GM12801 (cell line): ENCODE results near the gene C3orf70.

Experiments used
- TF ChIP-seq, protein P1 (sequence below): IDR thresholded peaks from one replicate; pipeline ENCODE4 v1.5.1; 2011; ENCODE audit warnings: control low read depth; ENCODE audit not compliant: insufficient read length; ENCODE audit errors: extremely low read depth

C3orf70 gene

DNA sequence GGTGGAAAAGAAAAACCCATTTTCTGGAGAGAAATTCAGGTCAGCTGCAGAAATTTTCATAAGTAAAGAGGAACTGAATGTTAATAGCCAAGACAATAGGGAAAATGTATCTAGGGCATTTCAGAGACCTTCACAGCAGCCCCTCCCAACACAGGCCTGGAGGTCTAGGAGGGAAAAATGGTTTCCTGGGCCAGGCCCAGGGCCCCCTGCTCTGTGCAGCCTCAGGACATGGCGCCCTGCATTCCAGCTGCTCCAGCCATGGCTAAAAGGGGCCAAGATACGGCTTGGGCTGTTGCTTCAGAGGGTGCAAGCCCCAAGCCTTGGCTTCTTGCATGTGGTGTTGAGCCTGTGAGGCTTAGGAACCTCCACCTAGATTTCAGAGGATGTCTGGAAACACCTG lies 92.2 kb downstream of the C3orf70 start:
- TF ChIP-seq, protein P1, sequence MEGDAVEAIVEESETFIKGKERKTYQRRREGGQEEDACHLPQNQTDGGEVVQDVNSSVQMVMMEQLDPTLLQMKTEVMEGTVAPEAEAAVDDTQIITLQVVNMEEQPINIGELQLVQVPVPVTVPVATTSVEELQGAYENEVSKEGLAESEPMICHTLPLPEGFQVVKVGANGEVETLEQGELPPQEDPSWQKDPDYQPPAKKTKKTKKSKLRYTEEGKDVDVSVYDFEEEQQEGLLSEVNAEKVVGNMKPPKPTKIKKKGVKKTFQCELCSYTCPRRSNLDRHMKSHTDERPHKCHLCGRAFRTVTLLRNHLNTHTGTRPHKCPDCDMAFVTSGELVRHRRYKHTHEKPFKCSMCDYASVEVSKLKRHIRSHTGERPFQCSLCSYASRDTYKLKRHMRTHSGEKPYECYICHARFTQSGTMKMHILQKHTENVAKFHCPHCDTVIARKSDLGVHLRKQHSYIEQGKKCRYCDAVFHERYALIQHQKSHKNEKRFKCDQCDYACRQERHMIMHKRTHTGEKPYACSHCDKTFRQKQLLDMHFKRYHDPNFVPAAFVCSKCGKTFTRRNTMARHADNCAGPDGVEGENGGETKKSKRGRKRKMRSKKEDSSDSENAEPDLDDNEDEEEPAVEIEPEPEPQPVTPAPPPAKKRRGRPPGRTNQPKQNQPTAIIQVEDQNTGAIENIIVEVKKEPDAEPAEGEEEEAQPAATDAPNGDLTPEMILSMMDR, result no peak

DNA sequence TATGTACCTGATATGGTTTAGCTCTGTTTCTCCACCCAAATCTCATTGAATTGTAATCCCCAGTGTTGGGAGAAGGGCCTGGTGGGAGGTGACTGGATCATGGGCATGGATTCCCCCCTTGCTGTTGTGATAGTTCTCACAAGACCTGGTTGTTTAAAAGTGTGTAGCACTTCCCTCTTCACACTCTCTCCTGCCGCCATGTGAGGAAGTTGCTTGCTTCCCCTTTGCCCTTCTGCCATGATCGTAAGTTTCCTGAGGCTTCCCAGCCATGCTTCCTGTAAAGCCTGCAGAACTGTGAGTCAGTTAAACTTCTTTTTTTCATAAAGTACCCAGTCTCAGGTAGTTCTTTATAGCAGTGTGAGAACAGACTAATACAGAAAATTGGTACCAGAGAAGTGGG lies 93.1 kb downstream of the C3orf70 start:
- TF ChIP-seq, protein P1, result no peak

DNA sequence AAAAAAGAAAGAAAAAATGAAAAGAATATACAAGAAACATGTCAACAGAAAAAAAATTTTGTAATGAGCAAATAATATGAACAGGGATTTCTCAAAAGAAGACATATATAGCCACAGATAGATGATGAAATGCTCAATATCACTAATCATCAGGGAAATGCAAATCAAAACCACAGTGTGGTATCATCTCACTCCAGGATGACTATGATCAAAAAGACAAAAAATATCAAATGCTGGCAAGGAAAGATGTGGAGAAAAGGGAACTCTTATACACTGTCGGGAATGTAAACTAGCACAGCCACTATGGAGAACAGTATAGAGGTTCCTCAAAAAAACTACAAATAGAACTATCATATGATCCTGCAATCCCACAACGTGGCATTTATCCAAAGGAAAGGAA lies 94.1 kb downstream of the C3orf70 start:
- TF ChIP-seq, protein P1, result no peak

DNA sequence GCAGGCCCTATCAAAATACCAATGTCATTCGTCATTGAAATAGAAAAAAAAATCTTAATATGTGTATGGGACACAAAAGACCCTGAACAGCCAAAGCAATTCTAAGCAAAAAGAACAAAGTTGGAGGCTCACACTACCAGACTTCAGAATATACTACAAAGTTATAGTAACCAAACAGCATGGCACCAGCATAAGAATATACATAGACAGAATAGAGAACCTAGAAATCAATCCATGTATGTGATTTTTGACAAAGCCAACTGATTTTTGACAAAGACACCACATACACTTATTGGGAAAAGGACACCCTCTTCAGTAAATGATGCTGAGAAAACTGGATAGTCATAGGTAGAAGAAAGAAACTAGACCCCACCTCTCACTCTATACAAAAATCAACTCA lies 95.0 kb downstream of the C3orf70 start:
- TF ChIP-seq, protein P1, result no peak

DNA sequence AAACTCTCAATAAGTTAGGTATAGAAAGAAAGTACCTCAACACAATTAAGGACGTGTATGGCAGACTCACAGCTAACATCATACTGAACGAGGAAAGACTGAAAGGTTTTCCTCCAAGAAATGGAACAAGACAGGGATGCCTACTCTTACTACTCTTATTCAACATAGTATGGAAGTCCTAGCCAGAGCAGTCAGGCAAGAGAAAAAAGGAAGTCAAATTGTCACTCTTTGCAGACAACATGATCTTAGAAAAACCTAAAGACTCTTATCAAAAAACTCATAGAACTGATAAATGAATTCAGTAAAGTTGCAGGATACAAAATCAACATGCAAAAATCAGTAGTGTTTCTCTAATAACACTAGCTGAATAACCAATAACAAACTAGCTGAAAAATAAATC lies 96.0 kb downstream of the C3orf70 start:
- TF ChIP-seq, protein P1, result no peak

DNA sequence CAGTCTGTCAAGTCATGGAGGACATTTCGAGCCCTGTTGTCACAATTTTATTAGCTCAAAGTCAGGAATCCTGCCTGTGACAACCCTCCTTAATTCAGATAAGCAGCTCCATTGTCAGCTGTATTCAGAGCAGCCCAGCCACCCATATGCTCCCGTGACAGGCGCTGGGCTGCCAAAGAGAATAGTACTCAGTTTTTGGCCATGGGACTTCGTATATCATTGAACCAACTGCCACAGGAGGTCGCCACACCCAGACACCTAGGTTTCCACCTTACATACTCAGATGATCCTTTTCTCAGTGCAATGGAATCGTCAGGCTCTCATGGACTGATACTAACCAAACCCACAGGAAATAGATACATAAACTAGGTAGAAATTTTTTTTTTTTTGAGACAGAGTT lies 100.2 kb downstream of the C3orf70 start:
- TF ChIP-seq, protein P1, result no peak

DNA sequence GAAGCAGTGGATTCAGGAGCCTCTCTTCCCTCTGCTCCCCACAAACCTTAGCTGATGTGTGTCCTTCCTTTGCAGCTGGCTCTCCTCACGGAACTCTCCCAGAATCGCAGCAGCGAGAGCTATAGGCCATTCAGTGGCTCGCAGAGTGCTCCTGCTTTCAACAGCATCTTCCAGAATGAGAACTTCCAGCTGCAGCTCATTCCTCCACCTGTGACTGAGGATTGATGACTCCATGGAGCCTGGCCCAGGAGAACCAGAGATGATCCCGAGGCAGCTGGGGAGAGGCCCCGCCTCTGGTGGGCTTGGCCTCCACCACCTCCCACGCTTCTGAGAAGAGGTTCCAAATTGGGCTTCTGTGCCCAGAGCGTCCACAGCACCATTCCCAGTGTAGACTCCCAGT lies 101.1 kb downstream of the C3orf70 start:
- TF ChIP-seq, protein P1, result no peak

DNA sequence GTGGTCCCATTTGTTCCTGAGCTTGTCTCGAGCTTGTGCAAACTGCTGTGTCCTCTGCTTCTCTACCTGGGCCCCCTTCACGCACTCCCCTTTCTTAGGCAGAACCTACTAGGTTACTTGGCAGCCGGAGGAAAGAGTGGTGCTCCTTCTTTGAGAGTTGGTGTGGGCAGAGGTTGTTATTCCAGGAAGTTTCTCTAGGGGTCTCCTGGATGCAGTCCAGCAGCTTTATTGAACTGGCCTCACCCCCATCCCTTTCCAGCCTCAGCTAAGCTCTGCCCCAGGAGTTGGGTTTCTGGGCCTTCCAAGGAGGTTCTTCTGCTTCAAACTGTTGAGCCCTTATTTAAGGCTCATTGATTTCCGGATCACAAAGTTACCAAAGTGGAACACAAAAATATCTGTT lies 103.2 kb downstream of the C3orf70 start:
- TF ChIP-seq, protein P1, result no peak
